Measurements from ENCODE around the gene SLC16A12. TPM values are rescaled to one million over a fixed set of nuclear protein-coding genes. Genes with fewer than 3 reads are reported as not detected.

SLC16A12 gene
- total and polyA plus RNA-seq, 2 donors (not counting 3 experiments of a cell fraction or from before 2014, with no cell fraction given), result not detected

- ChIA-PET CTCF (interaction anchor here (0.9 to 2.1 kb wide), 2 partner anchors 12 to 24 kb away, joined by 3 to 10 read pairs; no protein-coding TSS in a partner anchor), POLR2A (no interaction called here)
- H3K4me3 ChIP-seq (replicated peaks in 1 of 3; ENCODE audit: insufficient read depth in 1 of 3, low read depth in 1 of 3, low read length in 3 of 3), result no peak overlapping the region
- DNase-seq (ENCODE audit: low read depth, low spot score) (no peak), FAIRE-seq (no peak)
- H3K4me1 ChIP-seq (ENCODE audit: control insufficient read depth, extremely low read depth, insufficient read depth, low read length), result peaks cover 13% of the 10 kb centered on the region
- dilution Hi-C loops (cut with MboI; ENCODE audit: extremely low pct_ligation_motif_present, low sequenced_read_pairs), result no loop called here
- no peaks in the 10 kb centered on the region for H3K27me3 ChIP-seq (ENCODE audit: control insufficient read depth in 2 of 2, insufficient read depth in 2 of 2, low read length in 2 of 2)
- no TSS peak for BruUV-seq (replicated peaks)
- TF ChIP-seq GATA2 (IDR thresholded peaks at IDR 0.05; ENCODE audit: insufficient read depth, insufficient read length, low read depth, low read length) (no peak), EZH2 (IDR thresholded peaks at IDR 0.05; ENCODE audit: borderline replicate concordance, low read depth, low read length, severe bottlenecking) (no peak), JUN (IDR thresholded peaks at IDR 0.05; ENCODE audit: borderline replicate concordance, insufficient read depth, insufficient read length, low read depth) (no peak), POLR2A (IDR thresholded peaks at IDR 0.05; ENCODE audit: low read depth, low read length) (no peak), FOS (IDR thresholded peaks at IDR 0.05; ENCODE audit: borderline replicate concordance, insufficient read depth, low read length) (no peak), MYC (IDR thresholded peaks at IDR 0.05; ENCODE audit: low read depth, low read length) (no peak), CTCF (IDR thresholded peaks at IDR 0.05; ENCODE audit: extremely low read depth in 1 of 2, insufficient read depth in 1 of 2, low read depth in 1 of 2, low read length in 2 of 2) (no peak), POLR2AphosphoS5 (IDR thresholded peaks at IDR 0.05; ENCODE audit: insufficient read depth, low read depth, low read length) (no peak)
- TF ChIP-seq, protein P1, sequence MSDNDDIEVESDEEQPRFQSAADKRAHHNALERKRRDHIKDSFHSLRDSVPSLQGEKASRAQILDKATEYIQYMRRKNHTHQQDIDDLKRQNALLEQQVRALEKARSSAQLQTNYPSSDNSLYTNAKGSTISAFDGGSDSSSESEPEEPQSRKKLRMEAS (IDR thresholded peaks at IDR 0.05; ENCODE audit: insufficient read depth, insufficient read length), result no peak
- H3K79me2 ChIP-seq (ENCODE audit: control insufficient read depth, insufficient read depth, low read length), result no peaks in the 10 kb centered on the region
- no peak overlapping the region for H3K4me2 ChIP-seq (ENCODE audit: insufficient read depth, low read length)
- H3K36me3 ChIP-seq (ENCODE audit: control insufficient read depth in 2 of 2, extremely low read depth in 1 of 2, insufficient read depth in 2 of 2, low read length in 2 of 2), result no peaks in the 10 kb centered on the region
- no peaks in the 10 kb centered on the region for H3K9me1 ChIP-seq (replicated peaks; ENCODE audit: control insufficient read depth, extremely low read depth, insufficient read depth, low read length)
- H3K27ac ChIP-seq (ENCODE audit: insufficient read depth, low read depth, low read length), result no peak overlapping the region
- no peaks in the 10 kb centered on the region for H3K9me3 ChIP-seq (replicated peaks; ENCODE audit: control insufficient read depth, insufficient read depth, low read length)
- intact Hi-C loops (cut with micrococcal nuclease), result no loop called here
- H3K9ac ChIP-seq (replicated peaks; ENCODE audit: extremely low read depth, insufficient read depth, low read length), result no peak overlapping the region
- H2AFZ ChIP-seq (ENCODE audit: low read depth, low read length), result no peak overlapping the region
- no peaks in the 10 kb centered on the region for H4K20me1 ChIP-seq (replicated peaks; ENCODE audit: control insufficient read depth, extremely low read depth, insufficient read depth, low read length)
Observed at GRCh38 chr10:89468191-89468965, 67.0 kb downstream of the SLC16A12 start.

All from endothelial cell of umbilical vein (primary cell).